Trophoblast cell (in vitro differentiated cells and primary cell): ENCODE results near the gene BICD2.

Experiments
- DNase-seq, 2 donors: peaks; one replicate each; pipeline ENCODE4 v3.0.0-alpha.2; 2016
- H2AFZ ChIP-seq: 2 replicates; pipeline ENCODE4 v1.6.1; 2013; ENCODE audit warnings: low read length, moderate library complexity, mild to moderate bottlenecking; ENCODE audit not compliant: insufficient read depth, poor library complexity
- H2AK5ac ChIP-seq: 2 replicates; pipeline ENCODE4 v1.6.1; 2013; ENCODE audit warnings: mild to moderate bottlenecking, low read length
- H2BK120ac ChIP-seq: 2 replicates; pipeline ENCODE4 v1.6.1; 2013; ENCODE audit warnings: low read length, mild to moderate bottlenecking, moderate library complexity; ENCODE audit not compliant: insufficient read depth, poor library complexity
- H2BK12ac ChIP-seq: 2 replicates; pipeline ENCODE4 v1.6.1; 2013; ENCODE audit warnings: mild to moderate bottlenecking, low read length, moderate library complexity
- H2BK5ac ChIP-seq: 2 replicates; pipeline ENCODE4 v1.6.1; 2013; ENCODE audit warnings: low read length, low read depth, moderate library complexity, mild to moderate bottlenecking; ENCODE audit not compliant: poor library complexity
- H3K14ac ChIP-seq: 2 replicates; pipeline ENCODE4 v1.6.1; 2013; ENCODE audit warnings: mild to moderate bottlenecking, low read length
- H3K18ac ChIP-seq: 2 replicates; pipeline ENCODE4 v1.6.1; 2013; ENCODE audit warnings: mild to moderate bottlenecking, low read length
- H3K23ac ChIP-seq: 2 replicates; pipeline ENCODE4 v1.6.1; 2013; ENCODE audit warnings: low read length
- H3K27ac ChIP-seq: 2 replicates; pipeline ENCODE4 v1.5.1; 2013; ENCODE audit warnings: low read depth, mild to moderate bottlenecking, inconsistent platforms, low read length, moderate library complexity
- H3K27me3 ChIP-seq: 2 replicates; pipeline ENCODE4 v1.6.1; 2013; ENCODE audit warnings: inconsistent platforms, mild to moderate bottlenecking, low read length, moderate library complexity; ENCODE audit not compliant: insufficient read depth
- H3K36me3 ChIP-seq, 2 experiments: 1 replicate in 1 of 2; 2 replicates in 1 of 2; pipeline ENCODE4 v1.6.1; 2013; ENCODE audit warnings: low read length in 2 of 2, mild to moderate bottlenecking in 2 of 2, moderate library complexity in 1 of 2; ENCODE audit not compliant: insufficient read depth in 2 of 2, control insufficient read depth in 1 of 2
- H3K4ac ChIP-seq: 2 replicates; pipeline ENCODE4 v1.6.1; 2013; ENCODE audit warnings: low read depth, mild to moderate bottlenecking, low read length, moderate library complexity
- H3K4me1 ChIP-seq, 2 experiments: 1 replicate in 1 of 2; 2 replicates in 1 of 2; pipeline ENCODE4 v1.6.1; 2013; ENCODE audit warnings: low read length in 2 of 2, mild to moderate bottlenecking in 2 of 2, moderate library complexity in 1 of 2; ENCODE audit not compliant: insufficient read depth in 2 of 2, control insufficient read depth in 1 of 2
- H3K4me2 ChIP-seq: 2 replicates; pipeline ENCODE4 v1.6.1; 2013; ENCODE audit warnings: inconsistent platforms, mild to moderate bottlenecking, low read length, moderate library complexity
- H3K4me3 ChIP-seq: 2 replicates; pipeline ENCODE4 v1.5.1; 2013; ENCODE audit warnings: mild to moderate bottlenecking, low read depth, low read length, inconsistent platforms
- H3K79me1 ChIP-seq: one replicate; pipeline ENCODE4 v1.6.1; 2013; ENCODE audit warnings: low read length
- H3K79me2 ChIP-seq: 2 replicates; pipeline ENCODE4 v1.6.1; 2013; ENCODE audit warnings: low read length, mild to moderate bottlenecking; ENCODE audit not compliant: control insufficient read depth, insufficient read depth, poor library complexity
- H3K9ac ChIP-seq: 2 replicates; pipeline ENCODE4 v1.6.1; 2013; ENCODE audit warnings: mild to moderate bottlenecking, low read length
- H3K9me3 ChIP-seq: 2 replicates; pipeline ENCODE4 v1.6.1; 2013; ENCODE audit warnings: low read depth, mild to moderate bottlenecking, control low read depth, inconsistent platforms, low read length; ENCODE audit not compliant: insufficient read depth
- H4K12ac ChIP-seq: 2 replicates; pipeline ENCODE4 v1.6.1; 2013; ENCODE audit warnings: low read depth, mild to moderate bottlenecking, low read length, moderate library complexity
- H4K8ac ChIP-seq: 2 replicates; pipeline ENCODE4 v1.6.1; 2013; ENCODE audit warnings: low read depth, mild to moderate bottlenecking, low read length, moderate library complexity
- H4K91ac ChIP-seq: one replicate; pipeline ENCODE4 v1.6.1; 2013; ENCODE audit warnings: low read depth, mild to moderate bottlenecking, low read length, moderate library complexity
- WGBS: extraction: QIAGEN DNeasy Blood & Tissue Kit; methylation state at CpG from one replicate; pipeline ENCODE4 v1.1.7; 2013; ENCODE audit warnings: missing lambda C conversion rate; ENCODE audit not compliant: insufficient read length, insufficient coverage; ENCODE audit errors: extremely low coverage; 5-methylcytosine and 5-hydroxymethylcytosine counted together

Gene BICD2

GRCh38 chr9:92696619-92697018 lies 68.0 kb downstream of the BICD2 start:
- Histone ChIP-seq H3K18ac (no peak overlapping the region), H3K4me2 (no peak overlapping the region), H2BK12ac (no peak overlapping the region), H3K4ac (no peak overlapping the region), H3K79me2 (no peaks in the 10 kb centered on the region), H3K4me3 (no peak overlapping the region), H3K23ac (no peak overlapping the region), H4K91ac (no peak overlapping the region), H3K27me3 (no peaks in the 10 kb centered on the region), H2BK5ac (no peak overlapping the region), H2AFZ (no peak overlapping the region), H2BK120ac (no peak overlapping the region), H3K4me1 (no peaks in the 10 kb centered on the region), H3K79me1 (no peaks in the 10 kb centered on the region), H4K12ac (no peak overlapping the region), H4K8ac (no peak overlapping the region), H3K27ac (no peak overlapping the region), H3K9ac (no peak overlapping the region), H3K36me3 (peaks cover 0 to 2% of the 10 kb centered on the region in 2 experiments), H3K9me3 (peaks cover 3% of the 10 kb centered on the region), H2AK5ac (no peak overlapping the region), H3K14ac (no peak overlapping the region)
- no CpG with 5 or more reads among the region's 1 CpG for WGBS
- no peak for DNase-seq

DNA sequence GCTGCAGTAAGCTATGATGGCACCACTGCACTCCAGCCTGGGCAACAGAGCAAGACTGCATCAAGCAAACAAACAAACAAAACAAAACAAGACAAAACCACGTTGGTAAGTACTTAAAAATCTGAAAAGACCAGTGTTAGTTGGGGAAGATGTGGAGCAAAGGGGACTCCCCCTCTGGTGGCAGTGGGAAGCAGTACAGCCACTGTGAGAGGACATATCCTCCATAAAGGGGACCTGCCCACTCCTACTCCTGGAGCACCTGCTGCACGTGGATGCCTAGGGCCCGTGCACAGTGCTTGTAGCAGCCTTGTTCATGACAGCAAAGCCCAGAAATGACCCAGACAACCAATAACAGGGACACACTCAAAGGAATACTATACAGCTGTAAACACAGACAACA lies 77.7 kb downstream of the BICD2 start:
- Histone ChIP-seq H2AK5ac (no peak overlapping the region), H3K27me3 (no peaks in the 10 kb centered on the region), H3K79me2 (no peaks in the 10 kb centered on the region), H4K12ac (no peak overlapping the region), H2BK5ac (no peak overlapping the region), H4K8ac (no peak overlapping the region), H3K27ac (no peak overlapping the region), H3K4me1 (no peaks in the 10 kb centered on the region), H2BK120ac (no peak overlapping the region), H3K4me2 (no peak overlapping the region), H3K18ac (no peak overlapping the region), H3K14ac (no peak overlapping the region), H3K9ac (peak overlapping the region; percentile 47), H3K4ac (no peak overlapping the region), H3K23ac (no peak overlapping the region), H2BK12ac (no peak overlapping the region), H3K4me3 (no peak overlapping the region), H2AFZ (no peak overlapping the region), H3K36me3 (no peaks in the 10 kb centered on the region), H3K79me1 (no peaks in the 10 kb centered on the region), H3K9me3 (no peaks in the 10 kb centered on the region), H4K91ac (no peak overlapping the region)
- peak in 1 of 2 donors; percentile 46 for DNase-seq
- no CpG with 5 or more reads among the region's 3 CpGs for WGBS

- Histone ChIP-seq H2BK12ac (no peak overlapping the region), H3K9ac (no peak overlapping the region), H3K4me2 (no peak overlapping the region), H3K36me3 (no peaks in the 10 kb centered on the region), H3K27ac (no peak overlapping the region), H3K14ac (no peak overlapping the region), H3K4me3 (no peak overlapping the region), H4K91ac (no peak overlapping the region), H4K12ac (no peak overlapping the region), H3K4ac (no peak overlapping the region), H2BK5ac (no peak overlapping the region), H3K27me3 (no peaks in the 10 kb centered on the region), H2BK120ac (no peak overlapping the region), H3K79me1 (no peaks in the 10 kb centered on the region), H2AK5ac (no peak overlapping the region), H3K23ac (no peak overlapping the region), H2AFZ (no peak overlapping the region), H3K4me1 (no peaks in the 10 kb centered on the region), H3K79me2 (no peaks in the 10 kb centered on the region), H3K9me3 (no peaks in the 10 kb centered on the region), H3K18ac (no peak overlapping the region), H4K8ac (no peak overlapping the region)
- no peak for DNase-seq
- WGBS, result no CpG with 5 or more reads among the region's 5 CpGs
Measured at GRCh38 chr9:92685022-92685421, 79.6 kb downstream of the BICD2 start.

- H2BK5ac ChIP-seq, result no peak overlapping the region
- no peak overlapping the region for H4K91ac ChIP-seq
- H4K8ac ChIP-seq, result no peak overlapping the region
- no peak overlapping the region for H2AFZ ChIP-seq
- H3K9me3 ChIP-seq, result no peaks in the 10 kb centered on the region
- H3K14ac ChIP-seq, result no peak overlapping the region
- H3K79me2 ChIP-seq, result no peaks in the 10 kb centered on the region
- no peak overlapping the region for H2BK120ac ChIP-seq
- no peak overlapping the region for H3K23ac ChIP-seq
- no peak overlapping the region for H3K4ac ChIP-seq
- no CpG with 5 or more reads among the region's 8 CpGs for WGBS
- H2BK12ac ChIP-seq, result no peak overlapping the region
- H3K9ac ChIP-seq, result no peak overlapping the region
- no peak overlapping the region for H3K4me3 ChIP-seq
- H3K18ac ChIP-seq, result no peak overlapping the region
- H3K4me2 ChIP-seq, result no peak overlapping the region
- no peak for DNase-seq
- no peak overlapping the region for H3K27ac ChIP-seq
- H3K4me1 ChIP-seq, result no peaks in the 10 kb centered on the region
- H2AK5ac ChIP-seq, result no peak overlapping the region
- no peaks in the 10 kb centered on the region for H3K27me3 ChIP-seq
- no peak overlapping the region for H4K12ac ChIP-seq
- no peaks in the 10 kb centered on the region for H3K79me1 ChIP-seq
- no peaks in the 10 kb centered on the region for H3K36me3 ChIP-seq
Measured at GRCh38 chr9:92682269-92682668, 82.4 kb downstream of the BICD2 start.
